Left ventricle myocardium inferior (tissue), 1 donor: ENCODE measurements around the gene SOD2. TPM values are rescaled to one million over a fixed set of nuclear protein-coding genes. Genes with fewer than 3 reads are reported as not detected.

ENCODE experiments used
- DNase-seq: peaks from one replicate; pipeline ENCODE4 v3.0.0-alpha.2; 2020
- H3K27ac ChIP-seq: fragments of 200-600 bp; replicated peaks from 2 replicates; pipeline ENCODE4 v1.8.0; 2021
- H3K27me3 ChIP-seq: fragments of 200-600 bp; 2 replicates; pipeline ENCODE4 v1.8.0; 2021; ENCODE audit warnings: low read depth
- H3K36me3 ChIP-seq: fragments of 200-600 bp; 2 replicates; pipeline ENCODE4 v1.8.0; 2021
- H3K4me1 ChIP-seq: fragments of 200-600 bp; 2 replicates; pipeline ENCODE4 v1.8.0; 2021
- H3K4me3 ChIP-seq: fragments of 200-600 bp; 2 replicates; pipeline ENCODE4 v1.8.0; 2021; ENCODE audit warnings: mild to moderate bottlenecking, moderate library complexity
- H3K9me3 ChIP-seq: fragments of 200-600 bp; replicated peaks from 2 replicates; pipeline ENCODE4 v1.8.0; 2021
- CTCF ChIP-seq: fragments of 200-600 bp; IDR thresholded peaks from 2 replicates; pipeline ENCODE4 v1.8.0; 2021; ENCODE audit warnings: antibody characterized with exemption, mild to moderate bottlenecking, borderline replicate concordance
- intact Hi-C: fragments of 100-400 bp; cut with micrococcal nuclease; formaldehyde crosslinking; loops from one replicate; pipeline ENCODE4 v1.11.0; 2022
- total RNA-seq: library from RNA; stranded (reverse); fragmentation: NEBNext Ultra II Directional; extraction: Animal tissue kit (Norgen Biotek cat#: 25700); gene quantifications from one replicate; pipeline ENCODE4 v1.2.1, GENCODE V29; 2021
- donor health status: DM: no; HTN: yes; CAD: no; lungs with severe emphysema.

Gene SOD2
- total RNA-seq, 1 donor from 2014 or later, result 1,000 TPM

DNA sequence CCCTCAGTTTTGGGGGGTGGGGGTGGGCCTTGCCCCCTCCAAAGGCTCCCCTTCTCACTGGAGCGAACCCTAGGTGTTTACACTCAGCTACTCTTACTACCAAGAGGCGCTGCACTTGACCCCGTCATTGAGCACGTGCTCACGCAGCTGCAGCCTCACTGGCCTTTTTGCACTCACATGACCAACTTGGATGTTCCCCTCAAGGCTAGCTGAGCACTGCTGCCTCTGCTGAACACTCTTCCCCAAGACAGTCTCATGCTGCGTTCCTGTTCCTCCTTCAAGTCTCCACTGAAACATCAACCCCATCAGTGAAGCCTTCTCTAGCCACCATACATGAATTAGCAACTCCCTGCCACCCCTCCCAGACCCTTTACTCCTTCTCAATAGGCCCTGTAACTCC lies 4.0 kb downstream of the SOD2 start:
- no peak for DNase-seq
- peak overlapping the region; percentile 26 for H3K4me3 ChIP-seq
- intact Hi-C loops, result no loop called here
- H3K36me3 ChIP-seq, result peaks cover 67% of the 10 kb centered on the region
- H3K4me1 ChIP-seq, result peaks cover 89% of the 10 kb centered on the region
- TF ChIP-seq CTCF, result no peak
- H3K27me3 ChIP-seq, result no peaks in the 10 kb centered on the region
- no peak overlapping the region for H3K27ac ChIP-seq
- no peaks in the 10 kb centered on the region for H3K9me3 ChIP-seq

- intact Hi-C loops, result no loop called here
- H3K9me3 ChIP-seq, result no peaks in the 10 kb centered on the region
- no peak overlapping the region for H3K27ac ChIP-seq
- DNase-seq, result no peak
- peaks cover 87% of the 10 kb centered on the region for H3K4me1 ChIP-seq
- peaks cover 73% of the 10 kb centered on the region for H3K36me3 ChIP-seq
- no peak for TF ChIP-seq CTCF
- peak overlapping the region; percentile 26 for H3K4me3 ChIP-seq
- no peaks in the 10 kb centered on the region for H3K27me3 ChIP-seq
Measured at GRCh38 chr6:159688266-159688905, 4.7 kb downstream of the SOD2 start.

- no peak overlapping the region for H3K27ac ChIP-seq
- peaks cover 83% of the 10 kb centered on the region for H3K36me3 ChIP-seq
- H3K27me3 ChIP-seq, result no peaks in the 10 kb centered on the region
- no peak overlapping the region for H3K4me3 ChIP-seq
- H3K4me1 ChIP-seq, result peaks cover 90% of the 10 kb centered on the region
- no peak for DNase-seq
- intact Hi-C loops, result no loop called here
- no peak for TF ChIP-seq CTCF
- no peaks in the 10 kb centered on the region for H3K9me3 ChIP-seq
Measured at GRCh38 chr6:159687341-159687740, 5.7 kb downstream of the SOD2 start.

DNA sequence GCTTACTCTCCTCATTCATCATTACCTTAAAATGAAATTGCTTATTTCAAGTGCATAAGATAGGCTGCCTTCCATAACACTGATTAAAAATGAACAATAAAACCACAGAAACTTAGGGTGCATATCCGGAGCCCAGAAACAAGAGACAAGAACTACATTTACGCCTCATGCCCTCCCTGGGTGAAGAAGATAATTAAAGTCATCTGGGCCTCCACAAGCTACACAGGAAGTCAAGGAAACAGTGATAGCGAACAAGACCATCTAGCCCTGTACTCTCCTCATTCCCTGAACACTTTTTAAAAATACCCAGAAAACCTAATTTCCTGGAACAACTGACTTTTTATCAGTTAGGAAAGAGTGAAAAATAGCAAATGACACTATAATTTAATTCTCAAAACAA lies 6.3 kb downstream of the SOD2 start:
- no peak overlapping the region for H3K27ac ChIP-seq
- H3K36me3 ChIP-seq, result peaks cover 83% of the 10 kb centered on the region
- intact Hi-C loops, result no loop called here
- H3K9me3 ChIP-seq, result no peaks in the 10 kb centered on the region
- peaks cover 90% of the 10 kb centered on the region for H3K4me1 ChIP-seq
- no peak for DNase-seq
- H3K27me3 ChIP-seq, result no peaks in the 10 kb centered on the region
- no peak for TF ChIP-seq CTCF
- no peak overlapping the region for H3K4me3 ChIP-seq

GRCh38 chr6:159686040-159686439 lies 7.0 kb downstream of the SOD2 start:
- TF ChIP-seq CTCF, result no peak
- no peaks in the 10 kb centered on the region for H3K9me3 ChIP-seq
- peaks cover 90% of the 10 kb centered on the region for H3K4me1 ChIP-seq
- no peak overlapping the region for H3K4me3 ChIP-seq
- H3K27me3 ChIP-seq, result no peaks in the 10 kb centered on the region
- DNase-seq, result no peak
- intact Hi-C loops, result no loop called here
- H3K36me3 ChIP-seq, result peaks cover 88% of the 10 kb centered on the region
- no peak overlapping the region for H3K27ac ChIP-seq

- Histone ChIP-seq H3K27me3 (no peaks in the 10 kb centered on the region), H3K27ac (no peak overlapping the region), H3K9me3 (no peaks in the 10 kb centered on the region), H3K36me3 (peaks cover 93% of the 10 kb centered on the region), H3K4me3 (no peak overlapping the region), H3K4me1 (peaks cover 85% of the 10 kb centered on the region)
- intact Hi-C loops, result no loop called here
- DNase-seq, result no peak
- no peak for TF ChIP-seq CTCF
Measured at GRCh38 chr6:159684013-159684304, 9.1 kb downstream of the SOD2 start.
